Anterior cingulate cortex (tissue), 58 donors: ENCODE data around the gene ADAMTS15.

ENCODE experiments used
- DNase-seq, 58 donors: peaks; one replicate each; lab custom pipeline; 2025; lab: John Stamatoyannopoulos, UW

Gene ADAMTS15

DNA sequence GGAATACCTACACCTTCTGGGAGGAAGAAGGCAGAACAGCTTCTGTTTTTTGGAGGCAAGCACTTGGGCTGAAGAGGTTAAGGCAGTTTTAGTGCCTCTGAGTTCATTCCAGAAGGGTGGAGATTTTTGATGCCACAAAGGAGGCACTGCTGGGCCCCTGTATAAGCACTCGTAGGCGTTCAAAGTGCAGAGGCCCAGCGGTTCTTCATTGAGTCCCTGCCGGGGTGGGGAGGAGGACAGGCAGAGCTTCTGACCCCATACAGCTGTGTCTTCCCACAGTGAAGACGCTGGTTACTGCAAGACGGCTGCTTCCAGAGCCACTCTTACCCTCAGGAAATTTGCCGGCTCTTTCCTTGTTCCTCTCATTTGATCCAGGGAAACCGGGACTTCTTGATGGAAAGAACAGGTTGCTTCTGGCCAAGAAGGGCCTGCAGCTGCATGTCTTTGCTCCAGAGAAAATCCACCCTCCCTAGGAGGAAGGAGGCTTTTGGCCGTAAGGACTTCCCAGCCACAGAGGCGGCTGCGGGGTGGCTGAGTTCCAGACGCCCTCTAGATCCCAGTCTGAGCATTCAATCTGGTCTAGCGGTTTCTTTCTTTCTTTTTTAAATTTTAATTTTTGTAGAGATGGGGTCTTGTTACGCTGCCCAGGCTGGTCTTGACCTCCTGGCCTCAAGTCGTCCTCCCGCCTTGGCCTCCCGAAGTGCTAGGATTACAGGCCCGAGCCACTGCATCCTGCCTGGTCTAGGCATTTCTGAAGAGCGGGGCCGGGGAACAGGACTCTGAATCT lies 9.4 kb downstream of the ADAMTS15 start:
- DNase-seq: peak in 1 of 58 donors; percentile 29

DNA sequence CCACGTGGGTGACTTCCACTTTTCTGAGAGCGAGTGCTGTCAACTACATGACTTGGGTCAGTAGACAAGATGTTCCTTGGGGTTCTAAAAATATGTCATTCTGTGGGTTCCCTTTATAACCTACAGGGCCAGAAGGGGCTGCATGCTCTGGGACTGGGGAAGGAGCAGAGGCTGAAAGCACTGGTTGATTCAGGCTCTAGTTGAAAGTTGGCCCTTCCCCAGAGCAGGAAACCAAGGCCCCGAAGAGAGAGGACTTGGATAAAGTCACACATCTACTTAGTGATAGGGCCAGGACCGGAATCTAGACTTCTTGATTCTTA lies 9.9 kb downstream of the ADAMTS15 start:
- DNase-seq: peak in 6 of 58 donors; percentile 6 to 53 (median 17)

- DNase-seq: no peak
Measured at GRCh38 chr11:130459521-130459920, 11.1 kb downstream of the ADAMTS15 start.

- peak in 1 of 58 donors; percentile 3 for DNase-seq
Measured at GRCh38 chr11:130462101-130462885, 13.8 kb downstream of the ADAMTS15 start.

GRCh38 chr11:130462931-130463330 lies 14.5 kb downstream of the ADAMTS15 start:
- DNase-seq: no peak

- no peak for DNase-seq
Measured at GRCh38 chr11:130464291-130464812, 15.9 kb downstream of the ADAMTS15 start.

DNA sequence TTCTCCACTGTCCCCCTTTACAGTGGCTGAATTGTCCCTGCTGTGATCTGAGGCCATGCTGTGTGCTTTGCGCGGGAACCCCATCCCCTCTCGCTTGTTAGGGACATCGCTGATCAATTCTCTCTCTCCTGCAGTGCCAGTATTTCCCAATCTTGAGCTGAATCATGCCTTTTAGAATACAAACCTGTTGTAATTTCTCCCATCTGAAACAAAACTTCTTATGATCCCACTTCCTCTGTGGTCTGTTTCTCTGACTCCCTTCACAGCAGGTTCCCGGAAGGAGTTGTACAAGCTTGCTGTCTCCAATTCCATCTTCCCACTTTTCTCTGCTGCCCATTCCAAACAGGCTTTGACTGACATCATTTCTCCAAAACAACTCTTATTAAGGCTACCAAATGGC lies 16.8 kb downstream of the ADAMTS15 start:
- DNase-seq: no peak

DNA sequence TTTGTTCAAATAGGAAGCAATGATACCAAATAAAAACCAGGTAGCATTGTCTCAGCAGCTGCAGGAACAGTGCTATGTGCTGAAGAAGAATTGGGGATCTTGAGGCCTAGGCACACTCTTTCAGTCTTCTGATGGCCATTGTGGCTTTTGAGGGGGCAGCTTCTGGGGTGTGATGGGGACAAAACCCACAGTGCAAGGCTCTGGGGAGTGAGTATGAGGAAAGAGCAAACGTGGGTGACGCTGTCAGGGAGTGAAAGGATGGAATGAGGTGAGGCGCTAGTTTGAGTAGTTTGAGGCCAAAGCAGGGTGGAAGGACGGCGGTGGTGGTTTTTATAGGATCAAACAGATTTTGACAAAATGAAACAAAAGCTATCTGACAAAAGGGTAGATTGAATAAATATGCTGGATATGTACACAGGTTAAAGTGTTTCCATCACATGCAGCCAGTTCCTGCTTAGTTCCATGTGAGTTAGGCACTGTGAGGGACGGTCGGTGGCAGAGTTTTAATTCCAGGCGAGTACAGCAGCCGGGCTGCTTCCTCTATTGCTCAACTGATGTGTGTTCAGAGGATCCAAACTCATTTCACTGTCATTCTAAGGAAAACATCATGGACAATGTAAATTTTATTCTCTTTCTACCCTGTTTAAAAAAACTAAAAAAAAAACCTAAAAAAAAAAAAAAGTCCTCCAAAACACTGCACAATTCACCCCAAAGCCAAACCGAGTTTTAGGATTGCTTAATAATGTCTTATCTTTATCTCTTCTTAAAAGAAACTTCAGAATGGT lies 18.9 kb downstream of the ADAMTS15 start:
- DNase-seq: no peak

- no peak for DNase-seq
Measured at GRCh38 chr11:130469181-130469580, 20.7 kb downstream of the ADAMTS15 start.

DNA sequence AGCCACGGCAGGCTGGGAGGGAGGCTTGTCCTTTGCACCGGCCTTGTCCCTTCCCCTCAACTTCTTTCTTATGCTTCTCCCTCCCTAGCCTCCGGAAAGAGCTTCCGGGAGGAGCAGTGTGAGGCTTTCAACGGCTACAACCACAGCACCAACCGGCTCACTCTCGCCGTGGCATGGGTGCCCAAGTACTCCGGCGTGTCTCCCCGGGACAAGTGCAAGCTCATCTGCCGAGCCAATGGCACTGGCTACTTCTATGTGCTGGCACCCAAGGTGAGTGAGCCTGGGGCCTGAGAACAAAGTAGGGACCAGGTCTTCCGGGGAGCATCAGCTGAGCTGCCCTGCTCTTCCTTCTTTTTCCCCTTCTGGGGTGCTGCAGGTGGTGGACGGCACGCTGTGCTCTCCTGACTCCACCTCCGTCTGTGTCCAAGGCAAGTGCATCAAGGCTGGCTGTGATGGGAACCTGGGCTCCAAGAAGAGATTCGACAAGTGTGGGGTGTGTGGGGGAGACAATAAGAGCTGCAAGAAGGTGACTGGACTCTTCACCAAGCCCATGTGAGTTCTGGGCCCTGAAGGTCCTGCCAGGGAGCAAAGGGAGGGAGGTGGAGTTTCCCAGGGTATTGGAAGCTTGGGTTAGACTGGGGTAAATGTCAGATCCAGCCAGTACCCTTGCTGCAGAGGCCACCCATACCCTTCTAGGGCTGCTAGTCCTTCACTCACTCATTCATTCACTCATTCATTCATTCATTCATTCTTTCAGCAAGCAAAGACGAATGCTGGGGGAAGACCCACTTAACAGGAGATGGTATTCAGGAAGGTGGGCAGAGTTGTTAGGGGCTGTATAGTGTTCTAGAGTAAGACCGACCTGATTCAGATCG lies 22.6 kb downstream of the ADAMTS15 start:
- DNase-seq: no peak

DNA sequence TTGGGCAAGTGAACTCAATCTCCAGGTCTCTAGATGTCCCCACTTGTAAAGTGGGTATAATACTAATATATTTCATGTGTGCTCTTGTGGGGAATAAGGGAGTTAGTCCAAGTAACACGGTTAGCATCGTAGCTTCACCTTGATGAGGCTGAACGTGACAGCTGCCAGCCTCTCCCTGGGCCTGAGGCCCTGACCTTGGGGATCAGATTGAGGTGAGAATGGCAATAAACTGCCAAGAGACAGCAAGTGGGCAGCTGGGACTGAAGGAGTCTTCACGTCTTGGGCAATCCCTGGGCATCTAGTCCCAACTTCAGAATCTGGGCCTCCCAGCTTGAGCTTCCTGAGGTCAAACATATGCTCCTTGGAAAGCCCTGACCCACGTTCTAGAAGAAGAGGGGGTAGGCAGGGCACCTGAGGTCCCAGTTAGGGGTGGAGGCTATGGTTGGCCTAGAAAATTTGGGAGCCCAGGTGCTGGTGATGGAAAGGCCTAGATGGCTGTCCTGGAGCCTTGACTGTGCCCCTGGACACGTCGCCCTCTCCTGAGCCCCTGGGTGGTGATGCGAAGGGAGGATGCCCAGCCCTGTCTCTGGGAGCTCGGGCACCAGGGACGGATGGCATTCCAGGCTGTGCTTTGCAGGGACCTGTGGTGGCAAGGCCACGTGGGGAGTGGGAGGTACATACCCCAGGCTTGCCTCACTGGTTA lies 23.4 kb downstream of the ADAMTS15 start:
- DNase-seq: no peak

DNA sequence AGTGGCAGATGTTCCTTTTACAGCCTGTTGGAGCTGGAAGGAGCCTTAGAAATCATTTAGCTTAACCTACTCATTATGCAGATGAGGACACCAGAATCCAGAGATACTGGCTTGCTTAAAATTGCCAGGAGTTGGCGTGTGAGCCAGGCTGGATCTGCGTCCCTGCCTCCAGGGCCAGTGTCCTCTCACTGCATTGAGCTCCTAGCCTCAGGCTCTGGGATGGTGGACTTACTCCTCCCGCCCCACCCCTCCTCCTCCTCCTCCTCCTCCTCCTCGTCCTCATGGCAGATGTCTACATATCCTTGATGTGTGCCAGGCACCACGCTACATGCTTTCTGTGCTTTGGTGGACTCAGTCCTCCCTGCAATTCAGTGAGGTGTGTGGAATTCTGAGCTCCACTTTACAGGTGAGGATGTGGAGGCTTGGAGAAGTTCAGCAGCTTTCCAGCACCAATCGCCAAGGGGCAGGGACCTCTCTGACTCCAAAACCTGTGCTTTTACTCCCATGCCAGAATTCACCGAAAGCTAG lies 24.1 kb downstream of the ADAMTS15 start:
- DNase-seq: peak in 1 of 58 donors; percentile 9

- no peak for DNase-seq
Measured at GRCh38 chr11:130473056-130473794, 24.8 kb downstream of the ADAMTS15 start.

DNA sequence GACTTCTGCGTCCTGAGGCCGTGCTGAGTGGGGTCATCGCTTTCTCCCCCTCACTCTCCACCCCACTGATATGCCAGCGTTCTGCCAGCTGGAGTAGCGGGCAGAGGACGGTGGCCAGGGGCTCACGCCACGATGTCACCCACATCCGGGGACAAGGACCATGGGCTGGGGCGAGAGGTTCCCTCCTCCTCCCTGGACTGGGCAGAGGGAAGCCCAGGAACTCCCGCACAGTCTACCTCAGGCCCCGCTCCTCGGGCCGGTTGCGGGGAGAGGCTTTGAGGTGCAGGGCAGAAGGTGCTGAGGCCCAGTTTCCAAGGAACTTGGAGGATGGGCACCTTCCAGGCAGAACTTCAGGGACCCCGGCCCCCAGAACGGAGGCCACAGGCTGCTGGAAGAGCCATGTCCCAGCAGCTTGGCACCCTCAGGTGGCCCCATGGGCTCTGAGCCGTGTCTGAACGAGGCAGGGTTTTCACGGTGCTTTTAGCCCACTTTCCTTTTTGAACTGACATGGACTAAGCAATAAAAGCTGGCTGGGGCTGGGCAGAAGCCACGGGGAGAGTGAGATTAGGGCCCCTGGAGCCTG lies 25.4 kb downstream of the ADAMTS15 start:
- no peak for DNase-seq

GRCh38 chr11:130474637-130475400 lies 26.4 kb downstream of the ADAMTS15 start:
- no peak for DNase-seq

- no peak for DNase-seq
Measured at GRCh38 chr11:130475426-130476053, 27.1 kb downstream of the ADAMTS15 start.
